NCI-H226 (cell line): Measurements from ENCODE around the gene ELP4.
"Not testable (repeated sequence)": the region's sequence is repeated elsewhere in the genome, so short reads cannot be mapped to it uniquely, and the experiment has no call there.

Source experiments
- DNase-seq: peaks from one replicate; pipeline ENCODE4 v3.0.0-alpha.2; 2015

Gene ELP4

DNA sequence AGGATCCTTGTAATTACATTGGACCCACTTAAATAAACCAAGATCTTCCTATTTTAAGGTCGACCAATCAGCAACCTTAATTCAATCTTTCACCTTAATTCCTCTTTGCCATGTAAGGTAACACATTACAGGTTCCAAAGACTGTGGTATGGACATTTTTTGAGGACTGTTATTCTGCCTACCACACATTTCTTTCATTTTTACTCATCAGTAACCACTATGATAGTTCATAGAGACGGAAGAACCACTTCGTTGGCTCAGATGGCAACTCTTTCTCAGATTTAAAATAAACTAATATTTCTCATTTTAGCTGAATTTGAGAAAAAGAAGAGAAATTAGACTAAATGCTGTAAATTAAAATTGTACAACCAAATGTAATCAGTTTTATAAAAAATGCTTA, 205.3 kb downstream of the ELP4 start:
- no peak for DNase-seq

DNA sequence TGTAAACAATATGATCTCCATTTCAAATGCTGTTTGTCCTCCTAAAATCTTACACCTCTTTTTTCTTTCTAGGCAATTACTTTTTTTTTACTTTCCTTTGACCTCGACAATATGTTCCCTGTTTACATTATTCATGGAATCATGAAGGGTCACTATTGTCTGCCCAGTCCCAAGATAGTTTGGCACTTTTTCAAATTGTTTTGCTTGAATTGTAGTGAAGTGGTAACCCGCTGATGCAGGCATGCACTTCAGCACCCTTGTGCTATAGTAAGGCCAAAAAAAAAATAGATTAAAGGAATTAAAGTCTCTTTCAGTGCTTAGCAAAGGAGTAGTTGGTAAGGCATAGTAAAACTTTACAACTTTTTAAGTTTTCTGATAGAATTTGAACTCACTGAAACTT, 210.7 kb downstream of the ELP4 start:
- DNase-seq, result no peak

DNA sequence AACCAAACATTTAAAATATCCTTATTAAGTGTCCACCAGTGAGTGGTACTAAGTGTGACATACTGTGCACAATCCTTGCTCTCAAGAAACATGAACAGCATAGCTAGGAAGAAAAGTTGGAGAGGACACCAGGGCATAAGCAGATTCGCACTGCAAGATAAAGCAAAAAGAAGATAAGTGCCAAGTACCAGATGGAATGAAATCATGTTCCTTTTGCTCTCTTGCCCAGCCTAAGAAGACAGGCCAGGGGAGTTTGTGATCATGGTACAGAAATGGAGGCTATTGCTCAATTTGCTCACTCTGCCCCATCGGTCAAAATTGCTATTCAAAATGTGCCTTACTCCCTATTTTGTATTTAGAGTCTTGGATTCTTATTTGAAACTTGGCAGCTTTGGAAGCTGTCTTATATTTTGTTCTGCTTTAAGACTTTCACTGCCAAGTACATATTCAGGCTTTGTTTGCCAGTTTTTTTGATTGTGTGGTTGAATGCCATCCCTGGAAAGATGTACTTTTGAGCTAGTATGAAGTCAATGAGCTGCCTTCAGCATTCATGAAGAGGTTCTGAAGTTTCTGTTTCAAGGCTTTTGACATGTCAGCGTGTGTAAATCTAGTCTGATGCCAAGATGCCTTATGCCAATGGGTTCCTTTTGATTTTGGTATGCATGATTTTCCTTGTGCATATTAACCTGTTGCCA, 211.3 kb downstream of the ELP4 start:
- no peak for DNase-seq

DNA sequence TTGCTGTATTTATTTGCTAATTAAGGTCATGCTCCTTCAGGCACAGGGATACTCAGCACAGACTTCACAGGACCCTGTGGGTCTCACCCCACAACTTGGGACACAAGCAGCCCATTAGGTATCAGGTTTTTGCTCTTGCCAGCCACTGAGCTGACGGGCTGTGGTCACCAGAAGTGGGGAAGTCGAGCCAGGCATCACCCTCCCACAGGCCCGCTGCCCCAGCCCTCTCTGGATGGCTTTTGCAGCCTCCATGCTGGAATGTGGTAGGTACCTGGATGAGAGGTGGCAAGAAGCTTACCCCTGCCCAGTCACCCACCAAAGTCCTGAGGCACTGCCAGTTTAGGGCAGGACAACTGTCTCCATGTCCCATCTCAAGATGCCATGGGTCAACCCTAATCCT, 213.2 kb downstream of the ELP4 start:
- DNase-seq, result no peak

DNA sequence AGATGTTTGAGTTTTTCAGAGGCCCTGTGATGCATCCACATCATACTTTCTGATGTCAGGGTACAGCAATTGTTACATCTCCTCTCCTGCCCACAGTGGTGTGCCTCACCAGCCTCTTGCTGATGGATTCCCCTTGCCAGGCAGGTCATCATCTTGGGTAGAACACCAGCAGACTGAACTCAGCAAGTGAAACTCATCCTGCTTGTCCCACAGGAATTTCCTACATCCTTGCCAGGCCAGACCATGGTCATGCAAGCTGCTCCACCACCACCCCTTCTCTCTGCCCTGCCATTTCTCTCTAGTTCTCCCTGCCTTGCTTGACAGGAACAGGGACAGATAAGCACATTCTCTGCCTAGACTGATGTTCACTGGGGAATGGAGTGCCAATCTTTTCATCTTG, 215.6 kb downstream of the ELP4 start:
- no peak for DNase-seq

DNA sequence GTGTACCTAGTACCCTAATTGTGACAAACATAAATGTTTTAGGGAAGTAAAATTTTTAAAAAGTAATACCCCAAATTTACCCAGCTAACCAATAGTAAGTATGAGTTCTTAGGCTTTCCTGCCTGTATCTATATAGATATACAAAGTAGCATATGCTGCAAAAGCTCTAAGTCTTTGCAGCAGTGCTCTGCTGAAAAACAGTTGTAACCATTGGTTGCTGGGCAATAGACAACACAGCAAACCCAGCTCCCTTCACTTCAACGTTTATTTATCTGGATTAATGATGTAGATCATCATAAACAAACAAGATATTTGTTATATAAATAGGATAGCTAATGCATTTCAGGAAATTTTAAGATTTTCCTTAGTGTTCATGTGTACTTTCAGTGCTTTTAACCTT, 218.9 kb downstream of the ELP4 start:
- DNase-seq, result no peak

DNA sequence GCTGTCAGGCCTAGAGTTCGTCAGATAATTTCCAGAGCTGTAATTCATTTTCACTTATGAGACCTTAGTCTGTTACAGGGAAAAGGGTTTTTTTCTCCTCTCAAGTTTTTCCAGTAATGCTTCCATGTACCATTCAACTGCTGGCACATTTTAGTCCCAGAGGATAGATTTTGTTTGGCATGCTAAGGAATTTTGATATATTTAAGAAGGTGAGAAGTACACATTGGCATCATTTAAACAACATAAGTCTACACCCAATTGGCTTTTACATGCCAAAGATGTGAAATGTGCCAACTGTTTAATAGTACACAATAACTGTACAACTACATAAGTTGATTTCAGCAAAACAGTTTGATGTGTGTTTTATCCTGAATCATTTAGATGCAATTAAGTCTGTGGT, 230.6 kb downstream of the ELP4 start:
- no peak for DNase-seq

DNA sequence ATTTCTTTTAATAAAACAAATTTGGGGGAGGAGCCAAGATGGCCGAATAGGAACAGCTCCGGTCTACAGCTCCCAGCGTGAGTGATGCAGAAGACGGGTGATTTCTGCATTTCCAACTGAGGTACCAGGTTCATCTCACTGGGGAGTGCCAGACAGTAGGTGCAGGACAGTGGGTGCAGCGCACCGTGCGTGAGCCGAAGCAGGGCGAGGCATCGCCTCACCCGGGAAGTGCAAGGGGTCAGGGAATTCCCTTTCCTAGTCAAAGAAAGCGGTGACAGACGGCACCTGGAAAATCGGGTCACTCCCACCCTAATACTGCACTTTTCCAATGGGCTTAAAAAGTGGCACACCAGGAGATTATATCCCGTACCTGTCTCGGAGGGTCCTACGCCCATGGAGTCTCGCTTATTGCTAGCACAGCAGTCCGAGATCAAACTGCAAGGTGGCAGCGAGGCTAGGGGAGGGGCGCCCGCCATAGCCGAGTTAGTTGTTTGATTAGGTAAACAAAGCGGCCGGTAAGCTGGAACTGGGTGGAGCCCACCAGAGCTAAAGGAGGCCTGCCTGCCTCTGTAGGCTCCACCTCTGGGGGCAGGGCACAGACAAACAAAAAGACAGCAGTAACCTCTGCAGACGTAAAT, 231.3 kb downstream of the ELP4 start:
- DNase-seq, result not testable (repeated sequence)

DNA sequence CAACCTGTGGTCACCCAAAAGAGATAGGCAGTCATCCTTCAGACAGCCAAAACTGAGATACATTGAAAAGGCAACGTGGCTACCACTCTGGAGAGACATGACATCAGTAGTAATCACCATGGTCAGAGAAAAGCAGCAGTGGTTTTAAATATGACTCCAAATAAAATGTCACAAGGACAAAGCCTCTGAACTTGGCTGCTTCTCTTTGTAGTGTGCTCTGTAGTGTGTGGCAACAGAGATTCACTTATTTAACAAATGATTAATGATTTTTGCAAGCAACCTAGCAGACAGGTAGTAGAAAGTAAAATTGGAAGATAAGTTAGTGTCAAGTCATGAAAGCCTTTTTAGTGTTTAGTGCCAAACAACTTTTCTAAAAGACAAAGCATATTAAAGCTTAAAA, 238.0 kb downstream of the ELP4 start:
- no peak for DNase-seq

DNA sequence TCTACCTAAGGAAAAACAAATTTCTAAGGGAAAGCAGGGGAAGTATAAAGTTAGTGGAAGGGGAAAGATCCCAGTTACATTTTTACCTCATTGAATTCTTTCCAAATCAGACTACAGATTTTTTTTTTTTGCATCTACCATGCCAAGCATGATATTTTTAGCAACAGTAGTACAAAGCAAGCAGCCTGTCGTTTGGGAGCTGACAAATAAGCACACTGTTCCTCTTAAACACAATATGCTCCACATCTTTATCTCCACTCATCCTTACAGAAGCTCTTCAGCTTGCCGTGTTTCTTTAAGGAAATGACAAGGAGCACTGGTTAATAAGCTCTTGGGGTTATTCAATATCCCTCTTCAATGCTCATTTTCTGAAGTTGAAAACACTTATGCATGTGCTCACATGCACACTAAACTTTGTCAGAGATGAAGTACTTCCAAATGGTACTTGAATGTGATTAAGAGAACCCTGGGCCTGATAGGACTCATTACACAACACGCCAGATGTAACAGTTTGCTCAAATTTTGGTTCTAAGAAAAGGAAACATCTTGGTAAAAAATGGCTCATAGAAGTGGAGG, 247.8 kb downstream of the ELP4 start:
- DNase-seq, result no peak

DNA sequence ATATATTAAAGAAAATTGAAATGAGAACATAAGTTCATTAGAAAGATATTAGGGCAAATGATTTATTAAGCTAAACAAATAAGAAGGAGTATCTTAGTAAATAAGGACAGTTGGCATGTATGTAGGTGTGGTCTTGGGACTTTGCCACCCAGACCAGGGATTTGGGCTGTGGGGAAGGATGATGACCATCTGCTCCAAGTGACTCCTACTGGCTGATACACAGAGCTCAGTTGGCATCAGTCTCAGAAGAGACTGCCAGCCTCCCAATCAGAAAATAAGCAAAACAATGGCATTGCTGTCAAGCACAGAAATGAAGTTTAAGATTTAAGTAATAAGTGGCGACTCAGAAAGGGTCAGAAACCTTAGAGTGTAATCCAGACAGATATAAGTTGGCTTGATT, 252.1 kb downstream of the ELP4 start:
- DNase-seq, result no peak

DNA sequence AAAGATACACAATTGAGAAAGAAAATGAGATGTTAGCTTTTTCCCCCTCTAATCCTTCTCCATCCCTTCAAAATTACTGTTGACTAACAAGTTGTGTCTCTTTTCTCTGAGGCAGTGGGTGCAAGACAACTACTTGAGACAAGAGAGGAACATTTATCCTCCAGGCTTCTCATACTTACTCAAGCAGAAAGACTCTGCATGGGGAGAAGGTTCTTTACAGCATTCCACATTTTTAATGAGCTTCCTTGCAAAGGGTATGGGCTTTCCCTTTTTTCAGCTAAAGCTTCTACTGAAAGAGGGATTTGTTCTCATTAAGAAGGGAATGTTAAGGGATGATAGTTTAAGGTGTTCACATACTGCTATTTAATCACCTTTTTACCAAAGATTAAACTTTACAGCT, 253.7 kb downstream of the ELP4 start:
- DNase-seq, result no peak

DNA sequence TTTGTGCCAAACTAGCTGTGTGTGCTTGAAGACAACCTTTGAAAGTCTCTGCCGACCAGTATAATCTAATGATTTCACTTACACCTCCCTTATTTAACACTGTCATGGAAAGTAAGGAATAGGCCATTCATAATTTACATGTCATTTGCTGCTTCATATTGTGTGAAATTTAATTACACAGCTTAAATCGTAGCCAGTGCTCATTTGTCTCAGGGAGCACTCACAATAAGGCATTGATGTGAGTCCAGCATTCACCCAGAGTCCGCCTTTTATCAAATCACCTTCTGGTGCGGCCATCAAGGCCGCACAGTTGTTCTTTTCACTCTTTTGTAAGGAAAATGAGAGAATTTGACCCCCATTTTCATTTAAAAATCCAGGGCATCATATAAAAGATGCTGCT, 254.7 kb downstream of the ELP4 start:
- DNase-seq, result no peak

DNA sequence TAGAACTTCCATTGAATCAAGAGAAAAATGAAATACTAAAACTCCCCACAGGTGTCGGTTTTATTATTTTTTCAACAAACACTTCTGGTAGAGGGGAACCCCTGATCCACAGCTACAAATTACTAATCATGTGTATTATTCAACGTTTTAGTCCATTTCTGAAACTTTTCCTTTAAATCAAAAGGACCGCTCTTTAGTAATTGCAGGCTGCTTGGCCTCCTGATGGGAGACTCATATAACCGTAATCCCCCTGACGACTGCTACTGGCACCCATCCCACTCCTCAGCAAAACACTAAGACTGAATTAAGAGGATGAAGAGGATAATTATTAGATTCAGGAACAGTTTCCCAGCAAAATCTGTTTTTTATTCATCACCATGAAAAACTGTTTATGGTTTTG, 255.2 kb downstream of the ELP4 start:
- no peak for DNase-seq

DNA sequence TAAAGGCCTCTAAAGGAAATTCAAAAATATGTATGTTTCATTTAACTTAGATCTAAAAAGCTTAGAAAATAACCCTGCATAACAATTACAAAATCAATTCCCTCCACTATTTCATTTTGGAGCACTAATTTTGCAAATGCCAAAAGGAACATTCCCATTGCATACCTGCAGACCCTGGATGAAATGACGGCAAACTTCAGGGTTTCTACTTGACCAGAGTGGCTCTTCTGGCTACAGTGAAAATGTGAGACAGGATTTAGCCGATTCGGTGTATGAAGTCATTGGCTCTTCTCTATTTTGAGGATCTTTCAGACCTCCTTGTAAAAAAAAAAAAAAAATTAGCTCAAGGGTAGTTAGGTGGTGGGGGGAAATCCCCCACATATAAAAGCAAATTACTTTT, 257.5 kb downstream of the ELP4 start:
- DNase-seq, result no peak

DNA sequence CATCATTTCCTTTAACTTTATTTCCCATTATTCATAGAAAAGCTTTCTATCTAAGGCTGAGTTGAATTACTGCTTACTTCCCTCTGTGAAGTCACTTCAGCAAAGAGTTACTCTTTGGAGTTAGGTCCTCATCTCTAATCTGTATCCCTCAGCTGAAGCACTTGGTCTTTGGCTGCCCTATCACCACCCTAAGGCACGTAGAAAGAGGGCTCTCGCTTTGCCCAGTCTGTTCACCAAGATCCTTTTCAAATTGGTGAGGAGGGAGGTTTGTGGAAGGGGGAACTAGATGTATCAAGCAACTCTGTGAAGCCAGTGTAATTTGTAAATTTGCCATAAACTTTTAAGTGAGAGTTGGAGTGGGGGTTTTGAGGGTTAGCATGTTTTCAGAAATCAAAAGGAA, 258.1 kb downstream of the ELP4 start:
- DNase-seq, result no peak

DNA sequence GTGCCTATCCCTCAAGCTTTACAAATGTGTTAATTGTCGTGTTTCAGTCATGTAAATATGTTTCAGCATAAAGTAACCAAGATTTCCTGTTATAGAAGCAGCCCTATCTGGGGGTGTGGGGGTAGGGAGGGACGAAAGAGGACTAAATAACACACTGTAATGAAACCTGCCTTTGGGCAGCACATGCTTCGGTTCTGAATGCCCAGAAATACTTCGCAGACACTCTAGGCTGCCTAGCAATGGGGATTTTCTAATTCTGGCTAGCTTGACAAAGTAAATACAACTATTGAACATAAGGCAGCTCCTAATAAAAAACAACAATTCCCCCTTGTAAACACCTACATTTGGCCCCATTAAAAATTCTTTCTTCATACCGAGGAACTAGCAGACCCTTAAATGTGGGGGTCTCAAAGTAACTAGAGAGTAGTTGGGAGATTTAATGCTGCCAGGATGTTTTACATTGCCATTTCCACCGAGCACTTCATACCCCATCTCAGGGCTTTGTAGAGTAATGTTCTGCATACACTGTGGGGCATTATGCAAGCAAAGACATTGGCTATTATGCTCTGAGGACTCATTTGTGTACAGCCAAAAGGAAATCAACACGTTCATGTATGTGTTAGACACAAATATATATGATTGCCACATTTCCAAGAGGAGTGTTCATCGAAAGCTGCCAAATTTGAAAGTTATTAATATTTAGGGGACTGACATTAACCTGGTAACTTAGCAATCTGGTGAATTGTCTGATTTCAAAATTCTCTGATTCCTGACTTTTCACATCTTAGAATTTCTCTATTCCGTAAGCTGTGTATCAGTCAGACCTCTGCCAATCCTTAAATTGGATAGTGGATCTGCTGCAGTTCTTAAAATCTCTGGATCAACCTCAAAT, 259.4 kb downstream of the ELP4 start:
- no peak for DNase-seq

DNA sequence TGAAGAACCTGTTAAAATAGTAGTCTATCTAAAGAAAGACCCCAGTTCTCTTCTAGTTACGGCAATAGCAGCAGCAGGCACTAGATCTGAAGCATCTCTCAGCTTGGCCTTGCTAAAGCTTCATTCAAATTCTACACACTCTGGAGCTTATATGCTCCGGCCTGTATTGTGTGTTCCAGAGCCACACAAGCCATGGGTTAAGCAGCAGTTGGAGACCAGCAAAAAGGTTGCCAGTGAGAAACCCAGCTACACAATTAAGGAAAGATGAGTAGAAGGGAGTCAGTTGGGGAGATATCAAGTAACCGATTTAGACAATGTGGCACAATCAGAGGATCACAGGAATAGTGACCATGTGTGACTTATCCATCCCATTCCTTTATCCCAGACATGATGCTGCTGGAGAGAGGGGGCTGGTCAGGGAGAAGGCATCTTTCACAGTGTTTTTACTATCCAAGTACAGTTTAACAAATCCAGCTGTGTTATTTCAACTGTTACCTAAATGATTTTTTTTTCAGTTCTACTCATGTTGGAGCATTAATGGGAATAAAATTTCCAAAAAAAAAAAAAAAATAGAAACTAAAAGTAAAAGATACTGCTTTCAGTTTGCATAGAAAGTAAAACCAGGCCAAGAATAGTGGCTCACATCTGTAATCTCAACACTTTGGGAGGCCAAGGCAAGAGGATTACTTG, 260.6 kb downstream of the ELP4 start:
- no peak for DNase-seq

DNA sequence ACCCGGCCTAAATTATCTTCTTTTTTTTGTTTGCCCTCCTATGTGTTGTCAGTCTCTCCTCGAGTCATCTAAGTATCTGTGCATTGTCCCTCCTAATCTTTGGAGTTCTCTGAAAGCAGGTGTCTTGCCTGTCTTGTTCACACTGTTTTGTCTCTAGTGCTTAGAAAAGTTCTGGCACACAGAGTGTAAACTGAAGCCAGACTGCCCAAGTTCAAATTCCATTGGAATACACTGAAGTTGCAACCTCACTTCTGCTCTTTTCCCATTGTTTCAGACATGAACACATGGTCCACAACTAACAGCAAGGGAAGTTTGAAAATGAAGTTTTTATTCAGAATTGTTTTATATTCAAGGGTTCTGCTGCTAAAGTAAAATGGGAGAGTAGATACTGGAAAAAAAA, 262.8 kb downstream of the ELP4 start:
- DNase-seq, result no peak

DNA sequence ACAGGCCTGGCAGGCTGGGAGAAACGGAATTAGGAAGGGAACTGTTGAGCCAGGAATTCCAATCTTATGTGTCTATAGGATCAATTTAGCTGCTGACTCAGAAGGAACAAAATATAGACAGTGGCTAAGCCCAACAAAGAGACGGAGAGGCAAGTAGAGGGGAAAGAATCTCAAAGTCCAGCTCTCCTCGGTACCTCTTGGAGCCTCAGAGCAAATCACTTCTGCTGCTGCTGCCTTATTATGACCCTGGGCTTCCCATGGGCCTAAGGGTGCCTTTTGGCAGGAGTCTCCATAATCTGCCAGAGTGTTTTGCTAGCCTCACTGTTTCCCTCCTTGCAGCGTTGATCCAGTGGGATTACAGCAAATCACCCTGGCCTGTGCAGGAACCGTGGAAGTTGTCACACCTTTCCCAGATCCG, 269.8 kb downstream of the ELP4 start:
- no peak for DNase-seq

DNA sequence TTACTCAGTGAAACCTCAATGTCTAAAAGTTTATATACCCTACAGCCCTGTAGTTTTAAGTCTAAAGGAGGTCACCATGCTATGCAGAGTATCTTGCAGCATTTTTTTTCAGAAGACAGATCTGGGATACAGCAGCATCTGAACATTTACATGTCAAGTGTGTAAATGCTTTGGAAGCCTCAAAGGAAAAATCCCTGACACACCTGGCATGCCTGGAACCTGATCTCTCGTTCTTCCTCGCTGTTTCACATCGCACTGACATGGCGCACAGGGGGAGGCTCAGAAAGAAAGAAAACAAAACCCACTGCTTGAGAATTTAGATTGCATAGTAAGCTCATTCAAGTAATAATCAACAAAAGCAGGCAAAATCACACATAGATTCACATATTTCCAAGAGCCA, 270.5 kb downstream of the ELP4 start:
- no peak for DNase-seq

DNA sequence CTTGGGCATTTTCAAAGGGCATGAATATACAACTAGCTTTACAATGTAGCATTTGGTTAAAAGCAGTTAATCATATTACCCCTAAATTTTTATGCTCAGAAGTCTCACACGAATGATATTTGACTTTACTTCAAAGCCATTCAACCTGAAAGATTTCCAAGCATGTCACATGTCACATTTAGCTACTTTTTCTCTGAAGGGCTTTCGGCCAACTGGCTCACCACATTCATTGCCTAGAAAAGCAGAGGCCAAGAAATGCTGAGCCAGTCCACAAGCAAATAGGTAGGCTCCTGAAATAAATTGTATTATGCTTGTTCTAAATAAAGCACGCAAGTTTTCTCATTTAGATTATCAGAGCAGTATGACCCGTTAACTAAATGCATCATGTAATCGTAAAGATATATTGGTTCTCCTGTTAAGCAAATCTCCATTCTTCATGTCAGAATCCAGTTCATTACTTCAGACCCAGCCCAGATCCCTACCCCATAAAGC, 271.0 kb downstream of the ELP4 start:
- DNase-seq, result no peak

DNA sequence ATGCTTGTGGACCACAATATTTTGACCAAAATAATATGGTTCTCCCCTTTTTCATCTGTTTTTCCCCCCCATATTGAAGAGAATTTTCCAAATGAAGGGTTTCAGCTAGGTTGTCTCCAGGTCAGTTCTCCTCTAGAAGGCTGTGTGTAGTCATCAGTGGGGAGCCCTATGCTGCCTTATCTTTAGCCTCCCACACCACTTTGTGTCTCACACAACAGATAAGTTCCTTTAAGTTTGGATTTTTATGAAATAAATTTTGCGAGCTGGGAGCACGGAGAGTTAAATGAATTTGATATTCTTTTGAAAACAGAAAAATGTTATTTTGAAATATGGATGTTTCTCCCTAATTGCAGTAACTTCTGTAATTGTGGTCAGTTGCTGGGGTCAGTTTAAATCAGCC, 272.7 kb downstream of the ELP4 start:
- DNase-seq, result no peak
